Measurements from ENCODE around the gene TAS2R46.

DNA sequence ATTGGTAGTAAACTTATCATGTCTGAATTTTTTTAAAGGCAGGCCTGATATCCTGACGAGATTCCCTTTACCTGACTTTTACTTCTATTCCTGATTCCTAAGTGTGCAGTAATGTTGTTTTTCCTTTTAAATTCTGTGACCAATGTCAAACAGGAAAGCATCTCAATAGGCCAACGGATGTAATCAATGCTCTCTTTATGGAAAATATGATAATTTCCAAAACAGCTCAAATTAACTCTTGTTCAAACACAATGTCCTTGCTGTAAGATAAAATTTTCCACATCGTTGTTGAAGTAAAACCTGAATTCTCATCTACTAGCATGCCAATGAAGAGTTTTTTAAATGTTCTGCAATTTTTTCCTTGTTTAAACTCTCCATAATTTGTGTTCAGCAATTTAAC, 22.9 kb downstream of the TAS2R46 start:
- TF ChIP-seq ELF1 (CRISPR knock-in tag; IDR thresholded peaks at IDR 0.05), result no peak
- TF ChIP-seq POLR2A (IDR thresholded peaks at IDR 0.05; ENCODE audit: insufficient read depth in 1 of 2, low read depth in 2 of 2, low read length in 2 of 2), result no peak
- TF ChIP-seq PHB2 (IDR thresholded peaks at IDR 0.05; ENCODE audit: partially characterized antibody), result no peak
- no peak for TF ChIP-seq TRIM22 (IDR thresholded peaks at IDR 0.05)
- TF ChIP-seq ZBTB8A (CRISPR knock-in tag; IDR thresholded peaks at IDR 0.05; ENCODE audit: borderline replicate concordance, low read depth), result no peak
- no peak for TF ChIP-seq FOXJ3 (CRISPR knock-in tag; IDR thresholded peaks at IDR 0.05; ENCODE audit: borderline replicate concordance)
- TF ChIP-seq YEATS4 (CRISPR knock-in tag; IDR thresholded peaks at IDR 0.05; ENCODE audit: borderline replicate concordance), result no peak
- no peak for TF ChIP-seq ZNF644 (CRISPR knock-in tag; IDR thresholded peaks at IDR 0.05; ENCODE audit: low read depth)
- TF ChIP-seq CTCF (CRISPR knock-in tag; IDR thresholded peaks at IDR 0.05), result no peak
- no peak for TF ChIP-seq POLR2AphosphoS5 (IDR thresholded peaks at IDR 0.05; ENCODE audit: low read depth, low read length)

Data from HepG2 (cell line).